Dermis microvascular lymphatic vessel endothelial cell (primary cell): ENCODE measurements around the gene IFNA14. TPM values are rescaled to one million over a fixed set of nuclear protein-coding genes. Genes with fewer than 3 reads are reported as not detected.
A peak's percentile ranks its signal among the peaks of the same experiment; 100 is the strongest.
"Not testable (repeated sequence)": the region's sequence is repeated elsewhere in the genome, so short reads cannot be mapped to it uniquely, and the experiment has no call there.

Source experiments
- DNase-seq, 2 donors: peaks; one replicate each; pipeline versions ENCODE4 v3.0.0 to v3.0.0-alpha.2; 2010; ENCODE audit warnings: low read depth in 2 of 2
- total RNA-seq: library from RNA; depleted of rRNA; stranded (reverse); fragments of >200 nt; gene quantifications from 2 replicates; pipeline ENCODE4 v1.2.1, GENCODE V29; 2014

Gene IFNA14
- total RNA-seq, 1 donor from 2014 or later = not detected

GRCh38 chr9:21217211-21217610 lies 22.6 kb downstream of the IFNA14 start, which contains the start of gene IFNA16:
Gene IFNA16 (minus strand): TSS chr9:21217311. CDS start chr9:21217305, 6 bp downstream.
- not testable (repeated sequence) for DNase-seq

GRCh38 chr9:21213411-21214326 lies 26.1 kb downstream of the IFNA14 start:
- not testable (repeated sequence) for DNase-seq

- not testable (repeated sequence) for DNase-seq
These were observed 27.6 kb downstream of the IFNA14 start for GRCh38 chr9:21212160-21212559.

- DNase-seq = not testable (repeated sequence)
These were observed 29.0 kb downstream of the IFNA14 start for GRCh38 chr9:21210782-21211181.

GRCh38 chr9:21210311-21210710 lies 29.5 kb downstream of the IFNA14 start:
- no peak for DNase-seq

GRCh38 chr9:21207043-21207442 lies 32.8 kb downstream of the IFNA14 start, which contains the start of gene IFNA10:
Gene IFNA10 (minus strand): TSS chr9:21207143. CDS start chr9:21207097, 46 bp downstream.
- DNase-seq = not testable (repeated sequence)

GRCh38 chr9:21205204-21205603 lies 34.6 kb downstream of the IFNA14 start:
- DNase-seq = no peak

GRCh38 chr9:21202105-21202504 lies 37.7 kb downstream of the IFNA14 start, which contains the start of gene IFNA7:
Gene IFNA7 (minus strand): TSS chr9:21202205. CDS start chr9:21202165, 40 bp downstream.
- DNase-seq = not testable (repeated sequence)

- peak in 1 of 2 donors; percentile 7 for DNase-seq
These were observed 44.7 kb downstream of the IFNA14 start for GRCh38 chr9:21194867-21195776.

Other genes starting within 250 kb of the IFNA14 start
- gene HACD4, start 208.4 kb downstream of the IFNA14 start, total RNA-seq = 0.25 and 0.26 TPM in 2 replicates
- not detected in 2 replicates for gene IFNB1, start 162.1 kb downstream of the IFNA14 start, total RNA-seq
- not detected in 2 replicates for gene IFNW1, start 98.2 kb downstream of the IFNA14 start, total RNA-seq
- gene IFNA21, start 73.3 kb downstream of the IFNA14 start, total RNA-seq = not detected in 2 replicates
- not detected in 2 replicates for gene IFNA4, start 52.4 kb downstream of the IFNA14 start, total RNA-seq
- gene IFNA7, start 37.8 kb downstream of the IFNA14 start, total RNA-seq = not detected in 2 replicates
- not detected in 2 replicates for gene IFNA10, start 32.9 kb downstream of the IFNA14 start, total RNA-seq
- gene IFNA16, start 22.7 kb downstream of the IFNA14 start, total RNA-seq = not detected in 2 replicates
- not detected in 2 replicates for gene IFNA17, start 11.8 kb downstream of the IFNA14 start, total RNA-seq
- gene IFNA5, start 65.3 kb upstream of the IFNA14 start, total RNA-seq = not detected in 2 replicates
- 26.8 and 36.4 TPM in 2 replicates for gene KLHL9, start 95.4 kb upstream of the IFNA14 start, total RNA-seq
- gene IFNA6, start 110.9 kb upstream of the IFNA14 start, total RNA-seq = not detected in 2 replicates
- gene IFNA13, start 128.1 kb upstream of the IFNA14 start, total RNA-seq = not detected in 2 replicates
- not detected in 2 replicates for gene IFNA2, start 145.4 kb upstream of the IFNA14 start, total RNA-seq
- gene IFNA8, start 169.1 kb upstream of the IFNA14 start, total RNA-seq = not detected in 2 replicates
- not detected in 2 replicates for gene IFNA1, start 200.4 kb upstream of the IFNA14 start, total RNA-seq
- under 0.01 TPM in 1 of 2 replicates, not detected in the other for gene IFNE, start 242.3 kb upstream of the IFNA14 start, total RNA-seq